Retinal pigment epithelial cell (primary cell): ENCODE results near the gene HAUS7.

ENCODE experiments used
- DNase-seq: peaks from one replicate; pipeline ENCODE4 v3.0.0-alpha.2; 2010; ENCODE audit warnings: low read depth
- H3K4me3 ChIP-seq: 2 replicates; pipeline ENCODE4 v1.5.1; 2011; ENCODE audit warnings: mild to moderate bottlenecking, low read length, control low read depth, moderate library complexity
- CTCF ChIP-seq: conservative IDR thresholded peaks from 2 replicates; pipeline ENCODE4 v1.5.1; 2011; ENCODE audit warnings: low read depth, low read length, control low read depth, inconsistent platforms

The HAUS7 gene

GRCh38 chrX:153450114-153450948 is 20.0 kb downstream of the HAUS7 start:
- no peak for DNase-seq
- H3K4me3 ChIP-seq = no peak overlapping the region
- TF ChIP-seq CTCF = no peak

- TF ChIP-seq CTCF = no peak
- DNase-seq = no peak
- no peak overlapping the region for H3K4me3 ChIP-seq
Measured at GRCh38 chrX:153449368-153450113, 20.8 kb downstream of the HAUS7 start.

- H3K4me3 ChIP-seq = no peak overlapping the region
- no peak for TF ChIP-seq CTCF
- no peak for DNase-seq
Measured at GRCh38 chrX:153448556-153449367, 21.6 kb downstream of the HAUS7 start.

- TF ChIP-seq CTCF = no peak
- no peak overlapping the region for H3K4me3 ChIP-seq
- DNase-seq = no peak
Measured at GRCh38 chrX:153447581-153447960, 22.8 kb downstream of the HAUS7 start.

- no peak overlapping the region for H3K4me3 ChIP-seq
- DNase-seq = no peak
- TF ChIP-seq CTCF = no peak
Measured at GRCh38 chrX:153446950-153447580, 23.3 kb downstream of the HAUS7 start.

- TF ChIP-seq CTCF = no peak
- no peak overlapping the region for H3K4me3 ChIP-seq
- no peak for DNase-seq
Measured at GRCh38 chrX:153446636-153446936, 23.8 kb downstream of the HAUS7 start.
